ENCODE results near the gene TFF1. TPM values are rescaled to one million over a fixed set of nuclear protein-coding genes. Genes with fewer than 3 reads are reported as not detected.
A peak's percentile ranks its signal among the peaks of the same experiment; 100 is the strongest.

TFF1 gene
- total RNA-seq, 1 donor from 2014 or later = not detected

DNA sequence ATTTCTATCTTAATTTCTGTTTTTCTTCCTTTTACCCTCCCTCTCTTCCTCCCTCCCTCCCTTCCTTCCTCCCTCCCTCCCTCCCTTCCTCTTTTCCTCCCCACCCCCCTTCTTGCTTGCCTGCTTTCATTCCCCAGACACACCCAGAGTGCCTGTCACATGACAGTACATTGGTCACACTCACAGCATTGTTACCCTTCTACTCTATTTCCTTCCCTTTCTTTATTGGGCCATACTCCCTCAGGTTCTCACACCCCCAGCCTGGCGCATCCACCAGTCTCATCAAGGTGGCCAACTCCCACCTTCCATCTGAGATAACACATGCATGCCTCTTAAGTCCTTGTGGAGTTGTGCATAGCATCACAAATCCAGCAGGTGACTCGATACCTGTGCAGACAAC, 18.7 kb upstream of the TFF1 start:
- no peaks in the 10 kb centered on the region for H3K27me3 ChIP-seq (ENCODE audit: control insufficient read depth, insufficient read depth, low read length)
- no peak overlapping the region for H3K4me3 ChIP-seq (ENCODE audit: low read depth, low read length)
- no peak for DNase-seq (ENCODE audit: low read depth)
- TF ChIP-seq, protein P1, sequence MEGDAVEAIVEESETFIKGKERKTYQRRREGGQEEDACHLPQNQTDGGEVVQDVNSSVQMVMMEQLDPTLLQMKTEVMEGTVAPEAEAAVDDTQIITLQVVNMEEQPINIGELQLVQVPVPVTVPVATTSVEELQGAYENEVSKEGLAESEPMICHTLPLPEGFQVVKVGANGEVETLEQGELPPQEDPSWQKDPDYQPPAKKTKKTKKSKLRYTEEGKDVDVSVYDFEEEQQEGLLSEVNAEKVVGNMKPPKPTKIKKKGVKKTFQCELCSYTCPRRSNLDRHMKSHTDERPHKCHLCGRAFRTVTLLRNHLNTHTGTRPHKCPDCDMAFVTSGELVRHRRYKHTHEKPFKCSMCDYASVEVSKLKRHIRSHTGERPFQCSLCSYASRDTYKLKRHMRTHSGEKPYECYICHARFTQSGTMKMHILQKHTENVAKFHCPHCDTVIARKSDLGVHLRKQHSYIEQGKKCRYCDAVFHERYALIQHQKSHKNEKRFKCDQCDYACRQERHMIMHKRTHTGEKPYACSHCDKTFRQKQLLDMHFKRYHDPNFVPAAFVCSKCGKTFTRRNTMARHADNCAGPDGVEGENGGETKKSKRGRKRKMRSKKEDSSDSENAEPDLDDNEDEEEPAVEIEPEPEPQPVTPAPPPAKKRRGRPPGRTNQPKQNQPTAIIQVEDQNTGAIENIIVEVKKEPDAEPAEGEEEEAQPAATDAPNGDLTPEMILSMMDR (IDR thresholded peaks at IDR 0.05; ENCODE audit: insufficient read depth, low read length, poor library complexity, severe bottlenecking) = no peak
- H3K36me3 ChIP-seq (ENCODE audit: control insufficient read depth, insufficient read depth, low read length) = no peaks in the 10 kb centered on the region

DNA sequence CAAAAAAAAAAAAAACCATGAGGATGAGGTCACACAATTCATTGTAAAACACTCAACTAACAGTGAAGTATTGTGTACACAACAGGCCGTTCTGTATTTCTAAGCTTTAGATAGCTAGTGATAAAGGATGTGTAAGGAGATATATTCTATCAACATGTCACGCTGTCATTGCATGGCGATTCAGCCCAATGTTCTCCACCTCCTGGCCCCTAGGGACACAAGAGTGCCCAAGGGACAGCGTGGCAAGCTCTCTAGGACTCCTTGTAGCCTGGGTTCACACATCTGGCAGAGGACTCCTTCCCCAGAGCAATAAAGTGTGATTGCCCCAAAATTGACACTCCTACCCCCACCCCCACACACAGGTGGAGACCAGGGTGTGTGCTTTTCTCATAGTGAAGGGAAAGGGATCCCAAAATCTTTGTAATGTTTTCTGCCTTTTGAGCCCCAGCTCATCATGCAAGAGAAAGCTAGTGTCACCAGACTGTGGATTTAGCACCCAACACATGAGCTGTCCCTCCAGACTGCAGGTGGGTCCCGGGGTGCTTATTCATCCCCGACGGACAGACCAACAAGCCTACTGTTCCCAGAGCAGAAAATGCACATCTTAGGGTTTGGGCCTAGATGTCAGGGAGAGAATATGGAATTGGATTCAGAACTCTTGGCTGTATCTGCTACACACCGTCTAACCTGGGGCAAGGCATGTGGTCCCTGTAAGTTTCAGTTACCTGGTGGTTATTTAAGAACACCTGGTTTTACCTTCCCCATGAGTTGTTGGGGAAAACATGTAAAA, 18.0 kb upstream of the TFF1 start:
- no peaks in the 10 kb centered on the region for H3K36me3 ChIP-seq (ENCODE audit: control insufficient read depth, insufficient read depth, low read length)
- no peaks in the 10 kb centered on the region for H3K27me3 ChIP-seq (ENCODE audit: control insufficient read depth, insufficient read depth, low read length)
- TF ChIP-seq, protein P1 (IDR thresholded peaks at IDR 0.05; ENCODE audit: insufficient read depth, low read length, poor library complexity, severe bottlenecking) = no peak
- H3K4me3 ChIP-seq (ENCODE audit: low read depth, low read length) = no peak overlapping the region
- DNase-seq (ENCODE audit: low read depth) = no peak

GRCh38 chr21:42383331-42383730, 17.0 kb upstream of the TFF1 start:
- no peak for DNase-seq (ENCODE audit: low read depth)
- H3K36me3 ChIP-seq (ENCODE audit: control insufficient read depth, insufficient read depth, low read length) = no peaks in the 10 kb centered on the region
- H3K4me3 ChIP-seq (ENCODE audit: low read depth, low read length) = no peak overlapping the region
- TF ChIP-seq, protein P1 (IDR thresholded peaks at IDR 0.05; ENCODE audit: insufficient read depth, low read length, poor library complexity, severe bottlenecking) = no peak
- H3K27me3 ChIP-seq (ENCODE audit: control insufficient read depth, insufficient read depth, low read length) = no peaks in the 10 kb centered on the region

GRCh38 chr21:42382915-42383314, 16.6 kb upstream of the TFF1 start:
- Histone ChIP-seq H3K4me3 (ENCODE audit: low read depth, low read length) (no peak overlapping the region), H3K36me3 (ENCODE audit: control insufficient read depth, insufficient read depth, low read length) (no peaks in the 10 kb centered on the region), H3K27me3 (ENCODE audit: control insufficient read depth, insufficient read depth, low read length) (no peaks in the 10 kb centered on the region)
- TF ChIP-seq, protein P1 (IDR thresholded peaks at IDR 0.05; ENCODE audit: insufficient read depth, low read length, poor library complexity, severe bottlenecking) = no peak
- DNase-seq (ENCODE audit: low read depth) = no peak

DNA sequence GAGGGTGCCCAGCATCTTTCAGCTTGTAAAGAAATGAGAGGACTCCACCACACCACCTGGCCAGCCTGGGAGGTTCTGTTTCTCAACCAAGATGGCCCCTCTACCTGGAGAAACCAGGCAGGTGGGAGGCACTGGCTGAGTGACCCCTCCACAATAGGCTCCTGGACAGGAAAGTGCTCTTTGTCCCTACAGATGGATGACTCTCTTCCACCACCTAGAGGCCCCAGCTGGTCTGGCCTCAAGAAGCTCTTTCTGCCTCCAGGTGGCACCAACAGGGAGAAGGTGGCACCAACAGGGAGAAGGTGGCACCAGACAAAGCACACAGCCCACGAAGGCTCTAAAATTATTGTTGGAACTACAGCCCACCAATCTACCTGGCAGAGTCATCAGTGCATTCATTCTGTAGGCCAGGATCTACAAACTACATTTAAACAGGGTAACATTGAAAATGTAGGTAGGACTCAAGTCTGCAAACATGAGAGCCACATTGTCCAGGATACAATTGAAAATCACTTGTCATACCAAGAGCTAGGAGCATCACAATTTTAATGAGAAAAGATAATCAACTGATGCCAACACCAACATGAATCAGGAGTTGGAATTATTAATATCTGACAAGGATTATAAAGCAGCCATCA, 15.1 kb upstream of the TFF1 start:
- H3K4me3 ChIP-seq (ENCODE audit: low read depth, low read length) = no peak overlapping the region
- no peak for DNase-seq (ENCODE audit: low read depth)
- TF ChIP-seq, protein P1 (IDR thresholded peaks at IDR 0.05; ENCODE audit: insufficient read depth, low read length, poor library complexity, severe bottlenecking) = peak; percentile 95
- H3K27me3 ChIP-seq (ENCODE audit: control insufficient read depth, insufficient read depth, low read length) = peaks cover under 1% of the 10 kb centered on the region
- H3K36me3 ChIP-seq (ENCODE audit: control insufficient read depth, insufficient read depth, low read length) = no peaks in the 10 kb centered on the region

All from kidney epithelial cell (primary cell).